H1 (cell line): Measurements from ENCODE around the gene FAAH. TPM values are rescaled to one million over a fixed set of nuclear protein-coding genes. Genes with fewer than 3 reads are reported as not detected.

Experiments used
- polyA plus RNA-seq, 7 experiments: library from polyadenylated mRNA; depleted of rRNA in 3 of 7; stranded (reverse) in 5 of 7; unstranded in 2 of 7; fragments of >200 nt in 5 of 7; fragments of 200-250 nt in 2 of 7; gene quantifications; 1 replicate in 5 of 7; 2 replicates in 1 of 7; 4 replicates in 1 of 7; pipeline versions ENCODE4 v1.2.1 to v1.2.3, GENCODE V29; 2011 to 2013; ENCODE audit warnings: missing spikeins in 2 of 7, mixed read lengths in 2 of 7
- total RNA-seq: library from RNA; stranded (reverse); fragmentation: NEBNext Ultra II Directional; extraction: Animal tissue kit (Norgen Biotek cat#: 25700); gene quantifications from 2 replicates; pipeline ENCODE4 v1.2.1, GENCODE V29; 2021
- TF ChIP-seq, protein P1 (sequence below): IDR thresholded peaks from 2 replicates; pipeline ENCODE4 v1.6.1; 2012; ENCODE audit warnings: inconsistent platforms

FAAH gene
- total and polyA plus RNA-seq, 2 of the 8 experiments (the other 6 are each of a cell fraction or from before 2014, with no cell fraction given) = 41.2 to 47.3 TPM

DNA sequence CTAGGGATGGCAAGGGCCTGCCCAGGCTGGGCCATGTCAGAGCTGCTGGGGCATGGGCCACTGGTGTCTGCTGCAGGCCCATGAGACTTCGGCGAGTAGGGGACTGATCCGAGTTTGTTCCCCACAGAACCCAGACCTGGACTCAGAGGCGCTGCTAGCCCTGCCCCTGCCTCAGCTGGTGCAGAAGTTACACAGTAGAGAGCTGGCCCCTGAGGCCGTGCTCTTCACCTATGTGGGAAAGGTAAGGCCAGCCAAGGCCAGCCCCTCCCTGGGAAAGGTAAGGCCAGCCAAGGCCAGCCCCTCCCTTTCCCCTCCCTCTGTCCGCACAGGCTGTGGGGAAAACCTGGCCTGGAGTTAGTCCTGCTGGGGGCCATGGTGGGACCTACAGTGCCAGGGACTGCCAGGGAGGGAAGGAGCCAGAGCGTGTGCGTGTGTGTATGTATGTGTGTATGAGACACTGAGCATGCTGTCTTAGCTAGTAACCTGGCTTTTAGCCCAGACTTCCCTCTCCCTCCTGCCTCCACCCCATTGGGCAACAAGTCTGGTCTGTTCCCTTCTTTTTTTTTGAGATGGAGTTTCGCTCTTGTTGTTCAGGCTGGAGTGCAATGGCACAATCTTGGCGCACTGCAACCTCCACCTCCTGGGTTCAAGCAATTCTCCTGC, 8.0 kb downstream of the FAAH start (continued):
- TF ChIP-seq, protein P1, sequence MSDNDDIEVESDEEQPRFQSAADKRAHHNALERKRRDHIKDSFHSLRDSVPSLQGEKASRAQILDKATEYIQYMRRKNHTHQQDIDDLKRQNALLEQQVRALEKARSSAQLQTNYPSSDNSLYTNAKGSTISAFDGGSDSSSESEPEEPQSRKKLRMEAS = peak; percentile 63; the same call in 1 of the 2 replicates
